GM21619 (cell line): ENCODE measurements around the gene ARSG.
"Not testable (repeated sequence)": the region's sequence is repeated elsewhere in the genome, so short reads cannot be mapped to it uniquely, and the experiment has no call there.

Source experiments
- ATAC-seq: cut with Tn5 transposase; IDR thresholded peaks from one replicate; pipeline ENCODE4 v1.9.1; 2021; ENCODE audit not compliant: unreplicated experiment

ARSG gene

DNA sequence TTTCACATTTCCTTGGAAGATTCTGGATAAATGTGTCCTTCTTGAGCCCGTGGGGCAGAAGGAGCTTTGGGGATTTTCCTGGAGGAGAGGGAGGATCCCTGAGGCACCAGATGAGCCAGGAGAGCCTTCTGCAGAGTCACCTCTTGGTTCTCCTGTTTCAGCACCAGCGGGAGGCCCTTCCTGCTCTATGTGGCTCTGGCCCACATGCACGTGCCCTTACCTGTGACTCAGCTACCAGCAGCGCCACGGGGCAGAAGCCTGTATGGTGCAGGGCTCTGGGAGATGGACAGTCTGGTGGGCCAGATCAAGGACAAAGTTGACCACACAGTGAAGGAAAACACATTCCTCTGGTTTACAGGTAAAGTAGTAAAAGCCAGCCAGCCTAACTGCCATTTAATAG, 77.1 kb downstream of the ARSG start:
- ATAC-seq = no peak

DNA sequence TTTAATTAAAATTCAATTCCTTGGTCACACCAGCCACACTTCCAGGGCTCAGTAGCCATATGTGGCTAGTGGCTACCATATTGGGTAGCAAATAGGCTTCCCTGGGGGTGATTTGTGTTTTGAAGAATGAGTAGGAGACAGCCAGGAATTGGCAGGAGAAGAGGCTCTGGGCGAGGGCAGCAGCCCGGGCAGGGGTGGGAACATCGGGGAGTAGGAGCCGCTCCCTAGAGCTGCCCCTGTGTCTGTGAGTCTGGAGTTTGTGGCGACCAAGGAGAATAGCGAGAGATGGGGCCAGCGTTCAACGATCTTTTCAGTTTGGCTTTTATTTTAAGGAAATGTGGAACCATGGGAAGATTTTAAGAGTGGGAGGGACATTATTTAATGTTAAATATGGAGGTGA, 84.3 kb downstream of the ARSG start:
- ATAC-seq = no peak

DNA sequence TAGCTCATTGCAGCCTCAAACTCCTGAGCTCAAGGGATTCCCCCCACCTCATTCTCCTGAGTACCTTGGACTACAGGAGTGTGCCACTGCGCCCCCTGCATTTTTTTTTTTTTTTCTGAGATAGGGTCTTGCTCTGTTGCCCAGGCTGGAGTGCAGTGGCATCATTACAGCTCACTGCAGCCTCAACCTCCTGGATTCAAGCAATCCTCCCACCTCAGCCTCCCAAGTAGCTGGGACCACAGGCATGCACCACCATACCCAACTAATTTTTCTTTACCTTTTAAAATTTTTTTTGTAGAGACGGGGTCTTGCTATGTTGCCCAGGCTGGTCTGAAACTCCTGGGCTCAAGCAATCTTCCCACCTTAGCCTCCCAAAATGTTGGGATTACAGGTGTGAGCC, 84.9 kb downstream of the ARSG start:
- not testable (repeated sequence) for ATAC-seq

DNA sequence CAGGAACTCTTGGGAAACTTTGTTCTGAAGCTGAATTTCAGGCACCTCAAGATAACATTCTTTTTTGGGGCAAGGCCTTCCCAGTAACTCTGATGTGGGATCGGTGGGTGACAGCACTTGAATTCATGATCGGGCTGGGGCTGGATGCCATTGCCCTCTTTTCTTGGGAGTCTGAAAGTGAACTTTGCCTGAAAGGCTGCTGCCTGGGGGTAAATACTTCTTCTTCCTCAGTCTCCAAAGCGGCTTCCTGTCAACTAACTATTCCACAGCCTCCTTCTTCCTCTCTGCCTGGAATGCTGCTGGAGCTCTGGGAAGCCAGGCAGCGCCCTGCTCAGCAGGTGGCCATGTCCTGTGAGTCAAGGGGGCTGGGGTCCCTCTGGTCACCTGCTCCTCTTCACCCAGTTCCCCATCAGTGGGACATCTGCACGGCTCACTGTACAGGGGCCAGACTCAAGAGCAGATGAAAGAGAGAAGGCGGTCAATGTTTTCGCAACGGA, 86.5 kb downstream of the ARSG start:
- no peak for ATAC-seq

DNA sequence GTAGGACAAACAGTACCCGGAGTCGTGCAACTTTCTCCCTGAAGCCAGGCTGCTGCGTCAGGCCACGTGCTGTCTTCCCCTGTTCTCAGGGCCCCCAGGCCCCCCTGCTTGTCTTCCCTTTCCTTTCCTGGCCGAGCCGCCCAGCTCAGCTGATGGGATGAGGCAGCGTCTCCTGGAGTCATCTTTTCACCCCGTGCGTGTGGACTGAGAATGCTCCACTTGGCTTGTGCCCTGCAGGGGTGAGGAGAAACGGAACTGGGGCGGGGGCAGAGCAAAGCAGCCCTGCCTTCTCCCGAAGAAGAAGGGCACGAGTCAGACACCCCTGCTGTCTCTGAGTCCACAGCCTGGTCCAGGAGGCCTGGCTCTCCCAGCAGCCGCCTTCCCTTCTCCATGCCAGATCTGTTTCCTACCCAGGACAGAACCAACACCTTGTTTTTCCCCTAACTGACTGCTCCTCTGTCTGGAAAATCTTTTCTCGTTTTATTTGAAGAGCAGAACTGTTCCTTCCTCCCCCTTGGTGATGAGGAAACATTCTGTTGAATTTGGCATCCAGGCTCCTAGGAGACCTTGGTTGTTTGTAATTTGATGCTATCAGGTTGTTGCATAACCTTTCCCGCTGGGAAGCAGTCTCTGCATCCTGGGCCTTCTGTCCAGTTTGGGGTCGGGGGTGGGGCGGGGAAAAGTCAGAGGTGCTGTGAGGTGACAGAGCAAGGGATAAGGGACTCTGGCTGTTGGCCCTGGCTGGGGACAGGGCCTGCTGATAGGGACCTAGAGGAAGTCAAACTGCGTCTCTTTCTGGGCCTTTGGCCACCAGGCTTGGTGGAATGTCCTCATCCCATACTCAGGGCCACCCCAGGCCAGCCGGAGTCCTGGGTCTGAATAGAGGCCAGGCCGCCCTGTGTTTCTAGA, 87.2 kb downstream of the ARSG start:
- ATAC-seq = no peak

DNA sequence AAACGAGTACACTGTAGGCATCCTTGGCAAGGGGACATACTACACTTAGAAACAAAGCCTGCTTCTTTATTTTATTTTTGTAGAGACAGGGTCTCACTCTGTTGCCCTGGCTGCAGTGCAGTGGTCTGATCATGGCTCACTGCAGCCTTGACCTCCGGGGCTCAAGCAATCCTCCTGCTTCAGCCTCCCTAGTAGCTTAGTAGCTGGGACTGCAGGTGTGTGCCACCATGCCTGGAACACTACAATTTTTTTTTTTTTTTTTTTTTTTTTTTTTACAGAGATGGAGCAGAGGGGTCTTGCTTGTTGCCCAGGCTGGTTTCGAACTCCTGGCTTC, 87.8 kb downstream of the ARSG start:
- no peak for ATAC-seq

DNA sequence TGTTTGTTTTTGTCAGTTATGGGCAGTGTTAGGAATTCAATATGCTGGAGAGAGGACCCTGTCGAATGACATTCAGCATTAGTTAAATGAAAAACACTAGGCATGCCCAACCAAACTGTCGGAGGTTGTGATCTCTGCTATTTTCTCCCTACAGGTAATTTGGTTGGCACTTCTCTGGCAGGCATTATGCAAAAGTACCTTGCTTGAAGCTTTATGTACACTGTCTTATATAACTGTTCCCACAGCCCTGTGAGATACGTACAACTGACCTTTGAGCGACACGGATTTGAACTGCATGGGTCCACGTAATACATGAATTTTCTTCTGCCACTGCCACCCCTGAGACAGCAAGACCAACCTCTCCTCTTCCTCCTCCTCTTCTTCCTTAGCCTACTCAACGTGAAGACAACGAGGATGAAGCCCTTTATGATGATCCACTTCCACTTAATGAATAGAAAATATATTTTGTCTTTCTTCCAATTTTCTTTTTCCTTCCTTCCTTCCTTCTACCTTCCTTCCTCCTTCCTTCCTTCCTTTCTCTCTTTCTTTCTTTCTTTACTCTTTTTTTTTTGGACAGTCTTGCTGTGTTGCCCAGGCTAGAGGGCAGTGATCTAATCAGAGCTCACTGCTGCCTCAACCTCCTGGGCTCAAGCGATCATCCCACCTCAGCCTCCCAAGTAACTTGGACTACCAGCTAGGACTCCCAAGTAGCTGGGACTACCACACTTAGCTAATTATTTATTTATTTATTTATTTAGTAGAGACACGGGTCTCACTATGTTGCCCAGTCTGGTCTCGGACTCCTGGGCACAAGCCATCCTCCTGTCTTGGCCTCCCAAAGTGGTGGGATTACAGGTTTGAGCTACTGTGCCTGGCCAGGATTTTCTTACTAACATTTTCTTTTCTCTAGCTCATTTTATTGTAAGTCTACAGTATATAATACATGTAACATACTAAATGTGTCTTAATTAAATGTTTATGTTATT, 88.7 kb downstream of the ARSG start:
- ATAC-seq = no peak

DNA sequence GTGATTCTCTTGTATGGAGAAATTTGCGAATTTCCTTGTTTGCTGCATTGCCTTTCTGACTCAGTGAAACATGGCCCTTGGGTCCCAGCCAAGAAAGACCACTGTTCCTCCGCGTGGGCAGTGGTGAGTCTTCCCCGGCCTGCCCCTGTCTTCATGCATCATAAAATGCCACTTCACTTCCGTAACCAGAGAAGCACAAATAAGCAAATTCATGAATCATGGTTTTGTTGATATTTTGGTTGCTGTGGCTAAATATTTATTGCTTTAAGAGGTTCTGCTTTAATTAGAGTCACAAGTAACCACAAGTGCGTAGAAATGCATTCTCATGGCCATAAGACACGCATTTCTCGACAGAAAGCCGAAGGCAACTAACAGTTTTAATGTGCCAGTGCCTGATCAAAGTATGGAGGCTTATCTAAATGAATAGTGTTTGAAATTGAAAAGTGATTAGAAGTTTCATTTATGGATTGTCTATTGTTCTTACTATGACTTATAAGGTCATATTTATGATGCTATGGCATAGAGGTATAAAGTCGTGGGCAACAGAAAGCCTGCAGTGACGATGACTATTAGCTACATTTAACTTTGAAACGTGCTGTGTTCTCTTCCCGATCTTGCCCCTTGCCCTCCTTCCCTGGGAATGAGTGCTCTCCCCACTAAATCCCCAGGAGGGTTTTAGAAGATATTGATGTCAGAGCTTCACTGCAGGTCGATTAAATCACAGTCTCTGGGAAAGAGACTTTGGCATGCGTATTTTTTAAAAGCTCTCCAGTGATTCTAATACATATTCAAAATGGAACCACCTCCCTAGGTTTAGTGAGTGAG, 90.0 kb downstream of the ARSG start:
- no peak for ATAC-seq

DNA sequence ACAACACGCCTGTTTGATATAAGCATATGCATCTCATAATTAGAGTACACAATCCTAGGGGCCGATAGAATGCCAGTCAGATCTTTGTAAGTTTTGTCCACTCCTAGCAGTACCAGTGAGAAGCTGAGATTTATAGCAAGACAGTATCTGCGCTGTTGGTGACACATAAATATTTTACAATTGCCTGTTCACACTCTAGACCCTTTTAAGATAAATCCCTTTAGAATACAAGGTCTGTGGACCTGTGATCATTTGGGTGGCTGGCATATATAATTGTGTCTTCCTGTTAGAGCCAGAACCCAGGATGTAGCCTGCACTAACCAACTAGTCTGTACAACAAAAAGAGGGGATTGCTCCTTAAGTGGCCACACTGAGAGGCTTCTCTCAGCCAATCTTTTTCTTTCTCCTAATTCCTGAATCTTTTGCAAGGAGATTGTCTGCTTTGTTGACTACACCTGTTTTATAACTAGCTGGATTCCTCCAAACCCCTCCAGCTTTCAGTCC, 91.3 kb downstream of the ARSG start:
- ATAC-seq = no peak

DNA sequence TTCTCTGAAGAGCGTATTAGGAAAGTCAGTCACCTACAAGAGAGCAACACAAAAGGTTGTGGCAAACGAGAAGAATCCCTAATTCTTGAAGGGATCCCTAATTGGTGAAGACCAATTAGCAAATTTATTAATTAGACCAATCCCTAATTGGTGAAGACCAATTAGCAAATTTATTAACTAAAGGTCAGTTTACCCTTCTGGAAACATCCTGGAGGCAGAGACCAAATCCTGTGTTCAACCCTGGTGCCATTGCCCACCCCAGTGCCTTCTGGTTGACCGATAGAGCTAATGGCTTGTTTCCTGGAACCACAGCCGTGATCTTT, 91.8 kb downstream of the ARSG start:
- no peak for ATAC-seq

DNA sequence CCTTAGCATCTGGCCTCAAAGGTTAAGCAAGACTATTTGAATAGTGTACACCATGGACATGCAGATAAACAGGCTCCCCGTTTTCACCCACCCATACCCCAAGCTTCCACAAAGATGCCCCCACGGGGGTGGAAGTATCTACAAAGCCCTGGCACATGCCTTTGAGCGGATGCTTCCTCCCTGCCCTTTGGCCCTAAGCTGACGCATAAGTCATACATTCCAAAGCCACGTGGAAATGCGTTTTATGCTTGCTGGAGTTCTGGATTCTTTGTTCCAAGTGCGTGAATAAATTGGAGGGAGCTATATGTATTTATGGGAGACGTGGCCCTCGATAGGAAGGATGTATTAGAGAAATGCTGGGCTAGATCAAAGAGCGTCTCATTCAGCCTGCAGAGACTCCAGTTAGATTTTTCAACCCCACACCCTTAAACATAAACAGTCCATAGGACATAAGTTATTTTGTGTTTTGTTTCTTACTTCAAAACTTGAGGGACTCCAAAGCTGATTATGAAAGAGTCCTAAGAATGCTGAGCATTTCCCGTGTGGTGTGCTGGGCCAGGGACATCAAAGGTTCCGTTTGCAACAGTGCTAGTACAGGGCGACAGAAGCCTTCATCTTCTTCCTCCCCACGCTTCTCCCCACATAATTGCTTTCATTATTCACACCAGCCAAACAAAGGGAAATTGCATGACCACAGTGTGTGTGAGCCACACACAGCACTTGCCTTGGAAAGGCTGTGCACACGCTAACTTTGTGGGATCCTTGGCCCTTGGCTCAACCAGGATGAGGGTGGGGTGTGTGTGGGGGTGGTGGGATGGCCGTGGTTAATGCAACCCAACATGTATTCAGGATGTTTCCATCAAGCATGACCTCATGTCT, 92.4 kb downstream of the ARSG start:
- no peak for ATAC-seq

DNA sequence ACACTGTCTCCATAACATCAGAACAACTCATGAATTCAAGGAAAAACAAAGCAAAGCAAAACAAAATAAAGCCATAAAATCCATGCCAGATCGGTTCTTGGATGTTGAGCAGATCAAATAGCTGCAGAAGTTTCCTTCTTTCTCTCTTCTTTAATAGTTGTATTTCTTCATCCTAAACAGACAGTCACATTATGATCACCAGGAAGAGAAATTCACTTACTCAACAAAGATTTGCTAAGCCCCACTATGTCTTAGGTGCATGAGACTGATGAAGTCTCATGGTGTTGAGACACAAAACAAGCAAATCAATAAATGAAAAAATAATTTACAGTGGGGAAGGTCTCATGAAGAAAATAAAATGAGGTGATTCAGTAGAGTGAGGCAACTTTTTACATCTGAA, 93.2 kb downstream of the ARSG start:
- ATAC-seq = no peak

DNA sequence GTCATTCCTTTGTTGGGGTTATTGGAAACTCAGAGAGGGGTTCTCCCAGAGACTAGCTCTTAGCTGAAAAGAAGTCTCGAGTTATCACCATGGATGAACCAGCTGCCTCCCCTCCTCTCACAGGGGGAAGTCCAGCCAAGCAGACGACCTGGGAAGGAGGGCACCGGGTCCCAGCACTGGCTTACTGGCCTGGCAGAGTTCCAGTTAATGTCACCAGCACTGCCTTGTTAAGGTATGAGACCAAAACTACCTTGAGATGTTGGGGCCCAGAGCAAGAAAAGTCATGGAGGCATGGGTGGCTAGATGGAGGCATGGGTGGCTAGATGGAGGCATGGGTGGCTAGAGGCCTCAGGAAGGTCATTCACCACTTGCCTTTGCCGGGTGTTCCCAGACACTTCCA, 93.6 kb downstream of the ARSG start:
- no peak for ATAC-seq

DNA sequence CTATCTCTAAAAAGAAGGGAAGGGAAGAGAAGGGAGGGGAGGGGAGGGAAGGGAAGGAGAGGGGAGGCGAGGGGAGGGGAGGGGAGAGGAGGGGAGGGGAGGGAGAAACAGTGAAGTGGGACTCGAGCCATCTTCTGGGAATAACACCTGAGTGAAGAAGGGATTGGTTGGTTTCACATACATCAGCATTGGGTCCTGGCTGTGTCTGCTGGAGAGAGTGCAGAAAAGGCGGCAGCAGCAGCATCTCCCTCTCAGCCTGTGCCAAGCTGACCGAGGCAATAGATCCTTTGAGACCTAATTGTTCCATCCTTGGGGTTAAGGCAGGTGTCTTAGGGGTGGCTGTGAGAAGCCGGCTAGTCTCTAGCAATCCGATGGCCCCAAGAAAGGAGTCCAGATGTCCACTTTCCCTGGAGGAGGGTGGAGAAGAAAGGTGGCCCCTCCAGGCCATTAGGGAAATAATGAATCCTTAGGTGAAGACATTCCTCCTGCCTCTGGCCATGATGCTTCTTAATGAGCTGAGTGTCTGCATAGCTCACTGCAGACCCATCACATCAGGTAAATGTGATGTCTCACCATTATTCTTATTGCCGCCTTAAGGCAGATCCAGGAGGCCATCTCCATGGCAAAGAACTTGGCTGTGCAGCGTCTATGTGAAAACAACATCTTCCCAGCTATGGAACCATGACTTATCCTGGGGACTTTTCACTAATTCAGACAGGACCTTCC, 94.4 kb downstream of the ARSG start:
- ATAC-seq = no peak

DNA sequence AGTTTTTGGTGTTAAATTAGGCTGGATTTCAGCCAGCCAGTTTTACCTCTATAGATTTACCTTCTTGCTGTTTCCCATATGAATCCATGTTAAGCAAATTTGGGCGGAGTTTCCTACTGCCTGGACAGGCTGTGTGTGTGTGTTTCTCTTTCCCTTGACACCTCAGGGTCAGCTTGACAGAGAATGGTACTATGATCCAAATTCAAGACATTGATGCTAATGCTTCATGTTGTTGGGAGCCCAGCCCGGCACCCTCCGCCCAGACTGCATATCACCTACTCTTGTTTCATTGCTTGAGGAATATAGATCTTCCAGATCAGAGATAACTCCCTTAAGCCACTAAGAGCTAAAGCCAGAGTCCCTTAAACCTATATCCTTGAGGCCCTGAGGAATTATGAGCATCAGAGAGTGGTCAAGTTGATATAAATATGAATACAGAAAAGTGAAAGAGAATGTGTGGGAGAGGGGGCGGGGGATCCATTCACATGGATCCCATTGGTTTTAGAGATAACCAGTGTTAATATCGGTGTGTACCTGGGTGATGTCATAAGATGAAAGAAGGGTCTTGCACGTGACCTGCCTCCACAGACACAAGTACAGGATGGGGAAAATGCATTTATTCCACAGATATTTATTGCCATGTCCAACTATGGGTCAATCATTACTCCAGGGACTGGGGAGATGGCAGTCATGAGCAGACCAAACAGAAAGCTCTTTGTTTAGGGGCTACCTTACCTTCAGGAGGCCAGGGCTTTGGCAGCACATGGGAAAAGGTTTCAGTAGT, 96.3 kb downstream of the ARSG start:
- ATAC-seq = no peak

DNA sequence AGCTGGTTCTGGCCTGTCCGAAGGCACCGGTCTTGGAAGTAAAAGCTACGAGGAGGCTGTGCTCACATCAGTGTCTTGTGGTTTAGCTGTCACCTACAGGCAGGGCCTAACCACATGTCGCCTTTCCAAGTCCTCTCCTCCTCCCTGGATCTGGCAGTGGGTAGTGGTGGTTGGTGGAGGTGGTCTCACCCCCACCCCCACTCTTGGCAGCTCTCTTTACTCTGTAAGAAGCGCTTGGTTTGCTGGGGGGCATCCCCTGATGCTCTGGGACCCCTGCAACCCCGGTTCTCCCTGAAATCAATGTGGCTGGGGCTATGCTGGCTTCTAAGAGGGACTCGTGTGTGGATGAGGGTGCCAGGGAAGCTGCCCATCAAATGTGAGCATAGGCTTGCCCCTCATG, 97.7 kb downstream of the ARSG start:
- ATAC-seq = no peak

DNA sequence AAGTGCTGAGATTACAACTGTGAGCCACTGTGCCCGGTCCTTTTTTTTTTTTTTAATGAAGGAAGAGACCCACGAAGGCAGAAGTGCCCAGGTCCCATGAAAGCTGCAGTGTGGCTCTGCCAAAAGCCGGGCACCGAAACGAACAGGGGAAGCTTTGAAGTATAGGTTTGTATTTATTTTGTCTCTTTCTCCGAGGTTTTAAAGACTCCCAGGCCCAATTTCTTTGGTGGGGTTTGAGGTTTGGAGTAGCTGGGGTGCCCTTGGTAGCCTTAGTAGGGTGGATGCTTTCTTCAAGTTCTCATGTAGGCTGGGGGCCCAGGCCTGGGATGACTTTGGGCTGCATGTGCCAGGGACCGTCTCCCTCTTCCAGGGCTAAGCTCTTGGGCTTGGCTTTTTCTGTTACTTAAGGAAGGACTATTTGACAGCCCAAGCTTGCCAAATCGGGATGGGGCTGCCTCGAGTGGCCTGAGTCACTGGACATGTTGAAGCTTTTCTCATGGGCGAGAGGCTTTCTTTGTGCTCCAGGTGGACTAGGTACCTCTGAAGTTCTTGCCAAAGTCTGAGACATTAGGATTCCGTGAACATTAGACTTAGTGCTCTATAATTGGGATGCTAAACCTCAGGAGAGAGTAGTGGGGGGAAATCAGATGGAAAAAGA, 99.7 kb downstream of the ARSG start:
- no peak for ATAC-seq
